ENCODE results near the gene PHAX. TPM values are rescaled to one million over a fixed set of nuclear protein-coding genes. Genes with fewer than 3 reads are reported as not detected.
"Not testable (repeated sequence)": the region's sequence is repeated elsewhere in the genome, so short reads cannot be mapped to it uniquely, and the experiment has no call there.

The PHAX gene
- total RNA-seq, result 10 to 100 TPM; 57.3 to 83.4 (median 68.2) TPM

GRCh38 chr5:126600631-126601511 is at the start of gene PHAX:
Gene PHAX, plus strand, starts transcription at chr5:126600947. Its CDS starts 16 bp downstream, at chr5:126600963.
- peak; percentile 97 for ATAC-seq
- WGBS, 2 donors (ENCODE audit: low coverage in 1 of 2), result 0 to 3% methylated on average over 17 to 26 of the region's 79 CpGs
- TF ChIP-seq POLR2A (IDR thresholded peaks at IDR 0.05), result peak in 1 of 2 donors; percentile 25
- TF ChIP-seq EP300 (IDR thresholded peaks at IDR 0.05), result no peak
- TF ChIP-seq POLR2AphosphoS5 (IDR thresholded peaks at IDR 0.05), result peak; percentile 57
- TF ChIP-seq CTCF (IDR thresholded peaks at IDR 0.05), result peak; percentile 51 to 82 (median 57)

GRCh38 chr5:126552614-126553013 is 48.1 kb upstream of the PHAX start:
- WGBS, 2 donors (ENCODE audit: low coverage in 1 of 2), result 80 to 100% methylated on average over 1 of the region's 2 CpGs
- no peak for ATAC-seq
- H3K36me3 ChIP-seq, result peaks cover 2 to 97% of the 10 kb centered on the region in 2 donors
- H3K4me3 ChIP-seq, result no peak overlapping the region
- H3K27ac ChIP-seq, result no peak overlapping the region
- TF ChIP-seq CTCF (IDR thresholded peaks at IDR 0.05) (no peak), EP300 (IDR thresholded peaks at IDR 0.05) (no peak), POLR2A (IDR thresholded peaks at IDR 0.05) (no peak), POLR2AphosphoS5 (IDR thresholded peaks at IDR 0.05) (no peak)
- no peaks in the 10 kb centered on the region for H3K27me3 ChIP-seq
- no peaks in the 10 kb centered on the region for H3K9me3 ChIP-seq
- no peaks in the 10 kb centered on the region for H3K4me1 ChIP-seq

More at GRCh38 chr5:126600631-126601511, at the start of gene PHAX:
- H3K9me3 ChIP-seq, result no peaks in the 10 kb centered on the region
- peaks cover 0 to 26% of the 10 kb centered on the region in 2 donors for H3K36me3 ChIP-seq
- peak within 1 kb of the TSS; percentile 91 to 100 for H3K4me3 ChIP-seq
- peaks cover 0 to 52% (median 17%) of the 10 kb centered on the region in 3 donors for H3K4me1 ChIP-seq
- H3K27me3 ChIP-seq, result no peaks in the 10 kb centered on the region
- H3K27ac ChIP-seq, result peak within 1 kb of the TSS; percentile 80 to 90 (median 90)

GRCh38 chr5:126555101-126555500 is 45.6 kb upstream of the PHAX start:
- 90 to 100% methylated on average over 3 to 8 of the region's 9 CpGs for WGBS, 2 donors (ENCODE audit: low coverage in 1 of 2)
- H3K4me3 ChIP-seq, H3K4me1 ChIP-seq, ATAC-seq, H3K27me3 ChIP-seq, H3K27ac ChIP-seq, H3K9me3 ChIP-seq: not testable (repeated sequence)
- H3K36me3 ChIP-seq, result peaks cover 2 to 90% of the 10 kb centered on the region in 2 donors

- Histone ChIP-seq H3K9me3 (no peaks in the 10 kb centered on the region), H3K4me1 (no peaks in the 10 kb centered on the region), H3K36me3 (peaks cover 0 to 74% of the 10 kb centered on the region in 2 donors), H3K27me3 (no peaks in the 10 kb centered on the region), H3K4me3 (no peak overlapping the region), H3K27ac (no peak overlapping the region)
- no peak for TF ChIP-seq CTCF (IDR thresholded peaks at IDR 0.05)
- TF ChIP-seq EP300 (IDR thresholded peaks at IDR 0.05), result no peak
- TF ChIP-seq POLR2A (IDR thresholded peaks at IDR 0.05), result no peak
- TF ChIP-seq POLR2AphosphoS5 (IDR thresholded peaks at IDR 0.05), result no peak
- no peak for ATAC-seq
- 84 to 86% methylated on average over 1 of the region's 1 CpG for WGBS, 2 donors (ENCODE audit: low coverage in 1 of 2)
Measured at GRCh38 chr5:126561908-126562307, 38.8 kb upstream of the PHAX start.

- Histone ChIP-seq H3K9me3 (no peaks in the 10 kb centered on the region), H3K27me3 (no peaks in the 10 kb centered on the region), H3K36me3 (peaks cover 0 to 74% of the 10 kb centered on the region in 2 donors), H3K4me1 (no peaks in the 10 kb centered on the region), H3K27ac (no peak overlapping the region), H3K4me3 (no peak overlapping the region)
- ATAC-seq, result no peak
- 87 to 88% methylated on average over 2 of the region's 2 CpGs for WGBS, 2 donors (ENCODE audit: low coverage in 1 of 2)
- TF ChIP-seq EP300 (IDR thresholded peaks at IDR 0.05), result no peak
- no peak for TF ChIP-seq CTCF (IDR thresholded peaks at IDR 0.05)
- no peak for TF ChIP-seq POLR2A (IDR thresholded peaks at IDR 0.05)
- TF ChIP-seq POLR2AphosphoS5 (IDR thresholded peaks at IDR 0.05), result no peak
Measured at GRCh38 chr5:126562823-126563222, 37.9 kb upstream of the PHAX start.

Data from gastroesophageal sphincter (tissue), 4 donors.